Kidney epithelial cell (primary cell): Measurements from ENCODE around the gene LTA4H. TPM values are rescaled to one million over a fixed set of nuclear protein-coding genes. Genes with fewer than 3 reads are reported as not detected.

Source experiments
- DNase-seq: peaks from one replicate; pipeline ENCODE4 v3.0.0-alpha.2; 2010; ENCODE audit warnings: low read depth
- H3K27me3 ChIP-seq: 2 replicates; pipeline ENCODE4 v1.6.0; 2011; ENCODE audit warnings: low read length; ENCODE audit not compliant: control insufficient read depth, insufficient read depth
- H3K36me3 ChIP-seq: 2 replicates; pipeline ENCODE4 v1.5.1; 2011; ENCODE audit warnings: low read length; ENCODE audit not compliant: control insufficient read depth, insufficient read depth
- H3K4me3 ChIP-seq: 2 replicates; pipeline ENCODE4 v1.5.1; 2011; ENCODE audit warnings: low read depth, mild to moderate bottlenecking, control low read depth, low read length
- CTCF ChIP-seq: IDR thresholded peaks from 2 replicates; pipeline ENCODE4 v1.5.1; 2011; ENCODE audit warnings: mild to moderate bottlenecking, moderate library complexity, low read length, control low read depth, inconsistent platforms; ENCODE audit not compliant: insufficient read depth, poor library complexity, severe bottlenecking
- total RNA-seq: library from RNA; depleted of rRNA; stranded (reverse); fragments of >200 nt; gene quantifications from 2 replicates; pipeline ENCODE4 v1.2.3, GENCODE V29; 2015

LTA4H gene
- 73.1 and 78.9 TPM in 2 replicates for total RNA-seq

- no peaks in the 10 kb centered on the region for H3K36me3 ChIP-seq
- DNase-seq, result peak; percentile 95
- no peaks in the 10 kb centered on the region for H3K27me3 ChIP-seq
- TF ChIP-seq CTCF, result no peak
- peak within 1 kb of the TSS; percentile 71 for H3K4me3 ChIP-seq
Measured at GRCh38 chr12:96035283-96036236, at the start of gene LTA4H. LTA4H (minus strand) TSS chr12:96035587; CDS start chr12:96035519, 68 bp downstream.

- no peak overlapping the region for H3K4me3 ChIP-seq
- TF ChIP-seq CTCF, result no peak
- H3K36me3 ChIP-seq, result no peaks in the 10 kb centered on the region
- no peaks in the 10 kb centered on the region for H3K27me3 ChIP-seq
- DNase-seq, result no peak
Measured at GRCh38 chr12:96084624-96085023, 49.2 kb upstream of the LTA4H start.

GRCh38 chr12:96083020-96083719 lies 47.8 kb upstream of the LTA4H start:
- no peaks in the 10 kb centered on the region for H3K36me3 ChIP-seq
- DNase-seq, result no peak
- H3K27me3 ChIP-seq, result no peaks in the 10 kb centered on the region
- TF ChIP-seq CTCF, result no peak
- H3K4me3 ChIP-seq, result no peak overlapping the region

- DNase-seq, result no peak
- no peaks in the 10 kb centered on the region for H3K27me3 ChIP-seq
- H3K36me3 ChIP-seq, result no peaks in the 10 kb centered on the region
- no peak overlapping the region for H3K4me3 ChIP-seq
- no peak for TF ChIP-seq CTCF
Measured at GRCh38 chr12:96081596-96081995, 46.2 kb upstream of the LTA4H start.

GRCh38 chr12:96078231-96079135 lies 43.1 kb upstream of the LTA4H start:
- TF ChIP-seq CTCF, result no peak
- no peak overlapping the region for H3K4me3 ChIP-seq
- no peaks in the 10 kb centered on the region for H3K36me3 ChIP-seq
- no peaks in the 10 kb centered on the region for H3K27me3 ChIP-seq
- DNase-seq, result no peak
